HG02870 (cell line): Measurements from ENCODE around the gene MFGE8.
A peak's percentile ranks its signal among the peaks of the same experiment; 100 is the strongest.

ENCODE experiments used
- ATAC-seq: cut with Tn5 transposase; IDR thresholded peaks from one replicate; pipeline ENCODE4 v1.9.1; 2021; ENCODE audit warnings: mild to moderate bottlenecking, moderate library complexity; ENCODE audit not compliant: unreplicated experiment

Gene MFGE8

GRCh38 chr15:88900309-88900981 lies 12.7 kb downstream of the MFGE8 start:
- no peak for ATAC-seq

DNA sequence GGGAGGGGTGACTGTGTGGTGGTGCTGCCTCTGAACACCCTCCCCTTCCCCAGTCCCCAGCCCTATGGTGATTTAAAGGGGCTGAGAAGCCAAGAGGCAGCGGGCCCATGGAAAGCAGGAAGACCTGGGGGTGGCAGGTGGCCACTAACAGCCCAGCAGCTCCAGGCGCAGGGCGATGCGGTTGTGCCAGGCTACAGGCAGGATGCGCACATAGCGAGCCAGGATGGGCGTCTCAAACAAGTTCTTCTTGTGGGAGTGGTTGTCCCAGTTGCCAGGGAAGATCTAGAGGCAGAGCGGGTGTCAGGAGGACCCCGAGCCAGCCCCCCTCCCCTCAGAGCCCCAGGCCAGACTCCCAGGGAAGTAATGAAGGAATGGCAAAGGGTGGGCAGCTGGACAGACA lies 13.9 kb downstream of the MFGE8 start:
- no peak for ATAC-seq

GRCh38 chr15:88898736-88899135 lies 14.4 kb downstream of the MFGE8 start:
- no peak for ATAC-seq

- no peak for ATAC-seq
Observed at GRCh38 chr15:88897456-88898194, 15.6 kb downstream of the MFGE8 start.

GRCh38 chr15:88897142-88897455 lies 16.1 kb downstream of the MFGE8 start:
- no peak for ATAC-seq

- no peak for ATAC-seq
Observed at GRCh38 chr15:88896333-88897033, 16.7 kb downstream of the MFGE8 start.

GRCh38 chr15:88894819-88895767 lies 18.1 kb downstream of the MFGE8 start, which contains the start of gene HAPLN3:
Gene HAPLN3, minus strand, starts transcription at chr15:88895544. Its CDS starts 8,246 bp downstream, at chr15:88887298.
- ATAC-seq: no peak

- no peak for ATAC-seq
Observed at GRCh38 chr15:88894348-88894818, 18.8 kb downstream of the MFGE8 start.

DNA sequence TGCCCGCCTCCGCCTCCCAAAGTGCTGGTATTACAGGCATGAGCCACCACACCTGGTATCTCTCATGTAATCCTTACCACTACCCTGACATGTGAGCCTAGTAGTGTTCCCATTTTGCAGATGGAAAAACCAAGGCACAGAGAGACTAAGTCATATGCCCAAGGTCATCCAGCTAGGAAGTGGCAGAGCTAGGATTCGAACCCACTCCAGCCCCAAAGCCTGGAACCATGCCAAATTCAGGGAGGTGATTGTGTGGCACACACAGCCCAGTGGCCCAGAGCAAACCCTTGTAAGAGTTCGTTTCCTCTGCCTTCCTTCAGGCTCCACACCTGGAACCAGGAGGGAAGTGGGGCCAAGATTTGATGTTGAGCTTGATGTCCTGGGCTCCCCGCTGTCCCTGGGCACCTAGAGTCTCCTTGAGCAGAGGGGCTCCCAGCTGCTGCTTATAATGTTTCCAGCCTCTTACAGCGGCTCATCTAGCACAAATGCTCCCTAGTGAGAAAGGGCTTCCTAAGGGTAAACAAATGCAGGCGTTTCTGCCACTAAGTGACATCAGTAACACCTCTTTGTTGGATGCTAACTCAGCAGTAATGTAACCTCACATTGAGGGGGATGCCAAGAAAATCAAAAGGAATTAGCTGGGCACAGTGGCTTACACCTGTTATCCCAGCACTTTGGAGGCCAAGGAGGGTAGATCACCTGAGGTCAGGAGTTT lies 21.5 kb downstream of the MFGE8 start:
- no peak for ATAC-seq

GRCh38 chr15:88890495-88890894 lies 22.7 kb downstream of the MFGE8 start:
- ATAC-seq: no peak

DNA sequence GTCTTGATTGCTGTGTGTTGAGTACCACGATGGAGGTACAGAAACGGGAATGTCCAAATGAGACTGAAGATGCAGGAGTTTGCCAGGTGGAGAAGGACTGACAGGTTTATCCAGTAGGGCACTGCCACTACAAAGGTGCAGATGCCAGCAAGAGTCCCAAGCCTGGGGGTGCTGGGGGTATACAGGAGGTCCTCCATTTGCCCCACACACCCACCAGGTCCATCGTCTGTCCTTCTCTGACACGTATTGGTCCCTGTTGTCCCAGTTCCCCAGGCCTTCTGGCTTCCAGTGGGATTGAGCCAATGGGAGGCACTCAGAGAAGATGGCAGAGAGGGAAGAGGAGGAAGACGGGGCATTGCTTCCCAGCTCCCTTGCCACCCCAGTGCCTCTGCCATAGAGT lies 24.5 kb downstream of the MFGE8 start:
- no peak for ATAC-seq

DNA sequence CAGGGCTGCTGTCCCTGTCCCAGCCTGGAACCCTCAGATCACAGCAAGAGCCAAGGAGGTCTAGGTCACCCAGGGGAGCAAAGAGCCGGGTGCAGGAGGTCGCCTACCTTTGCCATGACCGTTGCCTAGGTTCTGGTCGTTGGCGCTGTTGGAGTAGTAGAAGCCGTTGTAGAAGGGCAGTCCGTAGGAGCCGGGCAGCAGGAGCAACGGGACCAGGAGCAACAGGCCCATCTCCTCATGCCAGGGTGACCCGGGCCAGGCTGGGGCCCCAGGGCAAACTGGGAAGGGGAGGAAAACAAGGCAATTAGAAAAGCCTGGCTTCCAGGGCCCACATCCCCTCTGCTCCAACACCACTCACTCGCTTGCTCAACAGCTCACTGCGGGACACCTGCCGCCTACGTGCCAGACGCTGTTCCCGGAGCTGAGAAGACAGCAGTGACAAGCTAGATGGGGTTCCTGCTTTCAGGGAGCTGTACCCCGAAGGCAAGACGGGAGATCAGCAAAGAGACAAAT lies 26.1 kb downstream of the MFGE8 start:
- ATAC-seq: no peak

- ATAC-seq: no peak
Observed at GRCh38 chr15:88882785-88883184, 30.4 kb downstream of the MFGE8 start.

- ATAC-seq: no peak
Observed at GRCh38 chr15:88881775-88882174, 31.4 kb downstream of the MFGE8 start.

- no peak for ATAC-seq
Observed at GRCh38 chr15:88880944-88881740, 32.0 kb downstream of the MFGE8 start.

DNA sequence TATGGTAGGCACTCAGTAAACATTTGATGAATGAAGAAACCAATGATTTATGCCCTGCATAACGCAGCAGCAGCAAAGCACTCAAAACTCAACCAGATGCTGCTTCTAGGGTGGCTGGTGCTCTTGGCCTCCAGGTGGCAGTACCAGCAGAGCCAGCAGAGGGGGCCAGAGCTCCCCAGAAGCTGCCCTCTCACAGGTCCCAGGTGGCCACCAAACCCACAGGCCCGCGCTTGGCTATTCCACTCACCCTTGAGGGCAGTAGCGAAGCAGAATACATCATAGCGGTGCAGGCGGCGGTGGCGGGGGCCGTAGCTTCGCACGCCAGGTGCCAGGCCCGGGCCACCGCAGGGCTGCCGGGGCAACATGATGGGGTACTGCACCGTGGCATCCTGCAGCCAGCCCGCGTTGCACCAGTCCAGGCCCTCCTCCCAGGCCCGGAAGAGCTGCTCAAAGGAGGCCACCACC lies 34.4 kb downstream of the MFGE8 start:
- ATAC-seq: peak; percentile 58

- no peak for ATAC-seq
Observed at GRCh38 chr15:88877906-88878305, 35.3 kb downstream of the MFGE8 start.

GRCh38 chr15:88877415-88877814 lies 35.8 kb downstream of the MFGE8 start:
- no peak for ATAC-seq

DNA sequence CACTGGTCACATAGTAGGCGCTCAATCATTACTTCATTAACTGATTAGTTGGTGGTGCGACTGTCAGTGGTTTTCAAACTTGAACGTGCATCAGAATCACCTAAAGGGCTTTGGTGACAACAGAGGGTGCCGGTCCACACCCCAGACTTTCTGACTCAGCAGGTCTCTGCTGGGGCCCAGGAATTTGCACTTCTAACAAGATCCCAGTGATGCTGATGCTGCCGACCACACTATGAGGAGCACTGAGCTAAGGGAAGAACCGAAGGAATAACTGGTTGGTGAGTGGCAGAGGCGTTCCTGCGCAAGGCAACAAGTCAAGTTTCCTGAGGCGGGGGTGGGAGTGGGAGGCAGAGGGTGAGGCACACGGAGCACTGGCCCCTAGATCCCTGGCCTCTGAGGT lies 36.6 kb downstream of the MFGE8 start:
- ATAC-seq: no peak
